Measurements from ENCODE around the gene FES. TPM values are rescaled to one million over a fixed set of nuclear protein-coding genes. Genes with fewer than 3 reads are reported as not detected.

FES gene
- total and polyA plus RNA-seq, 2 of the 13 experiments (the other 11 are each of a cell fraction or from before 2014, with no cell fraction given), result 4.0 to 9.5 TPM

DNA sequence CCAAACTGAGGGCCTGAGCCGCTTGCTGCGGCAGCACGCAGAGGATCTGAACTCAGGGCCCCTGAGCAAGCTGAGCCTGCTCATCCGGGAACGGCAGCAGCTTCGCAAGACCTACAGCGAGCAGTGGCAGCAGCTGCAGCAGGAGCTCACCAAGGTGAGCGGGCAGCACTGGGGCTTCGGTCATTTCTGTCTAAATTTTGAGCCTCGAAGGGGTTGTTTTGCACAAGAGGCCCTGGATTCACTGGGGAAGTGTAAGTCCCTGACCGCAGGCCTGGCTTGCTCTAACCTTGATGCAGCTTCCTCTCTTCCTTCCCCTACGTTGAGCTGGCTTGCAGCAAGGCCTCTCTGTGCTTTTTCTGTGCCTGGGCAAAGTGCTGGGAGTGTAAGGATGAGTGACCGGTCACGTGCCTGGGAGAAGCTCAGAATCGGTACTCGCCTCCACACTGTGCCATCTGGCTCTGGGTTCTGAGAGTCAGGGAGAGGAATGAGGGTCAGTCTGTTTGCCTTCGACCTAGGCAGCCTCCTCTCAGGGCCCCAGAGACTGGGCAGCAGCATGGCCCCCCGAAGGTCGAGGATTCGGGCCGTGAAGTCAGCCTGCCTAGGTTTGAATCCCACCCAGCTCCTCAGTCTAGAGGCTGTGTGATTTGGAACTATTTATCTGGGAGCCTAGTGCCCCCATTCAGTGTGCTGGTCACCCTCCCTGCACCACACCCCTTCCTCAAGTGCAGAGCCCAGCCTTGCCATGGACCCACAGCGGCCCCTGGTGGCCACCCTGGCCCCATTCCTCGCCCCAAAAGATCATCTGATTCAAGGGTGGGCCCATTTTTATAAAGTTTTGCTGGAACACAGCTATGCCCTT, 1.4 kb downstream of the FES start (continued):
- TF ChIP-seq, protein P1, sequence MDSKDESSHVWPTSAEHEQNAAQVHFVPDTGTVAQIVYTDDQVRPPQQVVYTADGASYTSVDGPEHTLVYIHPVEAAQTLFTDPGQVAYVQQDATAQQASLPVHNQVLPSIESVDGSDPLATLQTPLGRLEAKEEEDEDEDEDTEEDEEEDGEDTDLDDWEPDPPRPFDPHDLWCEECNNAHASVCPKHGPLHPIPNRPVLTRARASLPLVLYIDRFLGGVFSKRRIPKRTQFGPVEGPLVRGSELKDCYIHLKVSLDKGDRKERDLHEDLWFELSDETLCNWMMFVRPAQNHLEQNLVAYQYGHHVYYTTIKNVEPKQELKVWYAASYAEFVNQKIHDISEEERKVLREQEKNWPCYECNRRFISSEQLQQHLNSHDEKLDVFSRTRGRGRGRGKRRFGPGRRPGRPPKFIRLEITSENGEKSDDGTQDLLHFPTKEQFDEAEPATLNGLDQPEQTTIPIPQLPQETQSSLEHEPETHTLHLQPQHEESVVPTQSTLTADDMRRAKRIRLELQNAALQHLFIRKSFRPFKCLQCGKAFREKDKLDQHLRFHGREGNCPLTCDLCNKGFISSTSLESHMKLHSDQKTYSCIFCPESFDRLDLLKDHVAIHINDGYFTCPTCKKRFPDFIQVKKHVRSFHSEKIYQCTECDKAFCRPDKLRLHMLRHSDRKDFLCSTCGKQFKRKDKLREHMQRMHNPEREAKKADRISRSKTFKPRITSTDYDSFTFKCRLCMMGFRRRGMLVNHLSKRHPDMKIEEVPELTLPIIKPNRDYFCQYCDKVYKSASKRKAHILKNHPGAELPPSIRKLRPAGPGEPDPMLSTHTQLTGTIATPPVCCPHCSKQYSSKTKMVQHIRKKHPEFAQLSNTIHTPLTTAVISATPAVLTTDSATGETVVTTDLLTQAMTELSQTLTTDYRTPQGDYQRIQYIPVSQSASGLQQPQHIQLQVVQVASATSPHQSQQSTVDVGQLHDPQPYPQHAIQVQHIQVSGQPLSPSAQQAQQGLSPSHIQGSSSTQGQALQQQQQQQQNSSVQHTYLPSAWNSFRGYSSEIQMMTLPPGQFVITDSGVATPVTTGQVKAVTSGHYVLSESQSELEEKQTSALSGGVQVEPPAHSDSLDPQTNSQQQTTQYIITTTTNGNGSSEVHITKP (CRISPR knock-in tag; IDR thresholded peaks at IDR 0.05; ENCODE audit: low read depth), result no peak
- TF ChIP-seq ZNF562 (CRISPR knock-in tag; IDR thresholded peaks at IDR 0.05; ENCODE audit: borderline replicate concordance), result no peak
- TF ChIP-seq NBN (conservative IDR thresholded peaks at IDR 0.05), result no peak
- TF ChIP-seq PATZ1 (CRISPR knock-in tag; IDR thresholded peaks at IDR 0.05), result 0 out of 2 replicates have a peak, but pooled peaks have one; percentile 37
- TF ChIP-seq, protein P2, sequence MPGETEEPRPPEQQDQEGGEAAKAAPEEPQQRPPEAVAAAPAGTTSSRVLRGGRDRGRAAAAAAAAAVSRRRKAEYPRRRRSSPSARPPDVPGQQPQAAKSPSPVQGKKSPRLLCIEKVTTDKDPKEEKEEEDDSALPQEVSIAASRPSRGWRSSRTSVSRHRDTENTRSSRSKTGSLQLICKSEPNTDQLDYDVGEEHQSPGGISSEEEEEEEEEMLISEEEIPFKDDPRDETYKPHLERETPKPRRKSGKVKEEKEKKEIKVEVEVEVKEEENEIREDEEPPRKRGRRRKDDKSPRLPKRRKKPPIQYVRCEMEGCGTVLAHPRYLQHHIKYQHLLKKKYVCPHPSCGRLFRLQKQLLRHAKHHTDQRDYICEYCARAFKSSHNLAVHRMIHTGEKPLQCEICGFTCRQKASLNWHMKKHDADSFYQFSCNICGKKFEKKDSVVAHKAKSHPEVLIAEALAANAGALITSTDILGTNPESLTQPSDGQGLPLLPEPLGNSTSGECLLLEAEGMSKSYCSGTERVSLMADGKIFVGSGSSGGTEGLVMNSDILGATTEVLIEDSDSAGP (CRISPR knock-in tag; IDR thresholded peaks at IDR 0.05; ENCODE audit: borderline replicate concordance), result peak; percentile 59; the same call in 1 of the 2 replicates
- no peak for TF ChIP-seq FOXK2 (IDR thresholded peaks at IDR 0.05)
- TF ChIP-seq ZNF768 (CRISPR knock-in tag; IDR thresholded peaks at IDR 0.05), result peak; percentile 56; the same call in 1 of the 2 replicates
- TF ChIP-seq ZNF343 (CRISPR knock-in tag; IDR thresholded peaks at IDR 0.05), result no peak
- no peak for TF ChIP-seq E2F5 (CRISPR knock-in tag; conservative IDR thresholded peaks at IDR 0.05)
- no peak for TF ChIP-seq ATM (IDR thresholded peaks at IDR 0.05; ENCODE audit: borderline replicate concordance)
- TF ChIP-seq STAT6 (CRISPR knock-in tag; IDR thresholded peaks at IDR 0.05; ENCODE audit: borderline replicate concordance), result no peak
- TF ChIP-seq STAG1 (CRISPR knock-in tag; IDR thresholded peaks at IDR 0.05), result peak; percentile 98
- no peak for TF ChIP-seq ZNF83 (CRISPR knock-in tag; IDR thresholded peaks at IDR 0.05; ENCODE audit: borderline replicate concordance)
- peak; percentile 76 for TF ChIP-seq SMC3 (IDR thresholded peaks at IDR 0.05; ENCODE audit: low read length)
- TF ChIP-seq CEBPB (IDR thresholded peaks at IDR 0.05; ENCODE audit: borderline replicate concordance, low read depth, low read length), result no peak

All from HepG2 (cell line).